Endothelial cell of umbilical vein (primary cell): ENCODE measurements around the gene EBF4. TPM values are rescaled to one million over a fixed set of nuclear protein-coding genes. Genes with fewer than 3 reads are reported as not detected.

Experiments
- BruUV-seq: library from RNA; stranded (reverse); fragments of 400-500 nt; replicated peaks from 2 replicates; lab custom pipeline; 2021; lab: Mats Ljungman, UMichigan
- CTCF ChIA-PET: fragments of 300-600, 350-600 bp; sonication (Branson Sonifier 250); formaldehyde crosslinking; loops from one replicate; lab custom pipeline; 2021; ENCODE audit warnings: antibody characterized with exemption, inconsistent platforms; lab: Charles Lee
- POLR2A ChIA-PET: fragments of 300-600, 350-600 bp; sonication (Branson Sonifier 250); formaldehyde crosslinking; loops from one replicate; lab custom pipeline; 2021; ENCODE audit warnings: antibody characterized with exemption, inconsistent platforms; lab: Charles Lee
- DNase-seq: peaks from one replicate; pipeline ENCODE4 v3.0.0-alpha.2; 2011; ENCODE audit warnings: low read depth, low spot score
- FAIRE-seq: peaks from 2 replicates; lab custom pipeline; 2011; peaks lifted over from hg19 to GRCh38; lab: Jason Lieb, UNC
- H2AFZ ChIP-seq: 2 replicates; pipeline ENCODE4 v1.6.0; 2012; ENCODE audit warnings: low read depth, low read length, control low read depth, inconsistent platforms
- H3K27ac ChIP-seq: 2 replicates; pipeline ENCODE4 v1.5.1; 2011; ENCODE audit warnings: low read depth, mild to moderate bottlenecking, control low read depth, low read length, moderate library complexity; ENCODE audit not compliant: insufficient read depth
- H3K27me3 ChIP-seq, 2 experiments: 2 replicates each; pipeline versions ENCODE4 v1.6.0 to v1.6.1; 2011; ENCODE audit warnings: low read length in 2 of 2, mixed read lengths in 1 of 2; ENCODE audit not compliant: control insufficient read depth in 2 of 2, insufficient read depth in 2 of 2
- H3K36me3 ChIP-seq, 2 experiments: 2 replicates in 1 of 2; 3 replicates in 1 of 2; pipeline ENCODE4 v1.5.1; 2011; ENCODE audit warnings: low read length in 2 of 2, mild to moderate bottlenecking in 1 of 2, moderate library complexity in 1 of 2; ENCODE audit not compliant: control insufficient read depth in 2 of 2, insufficient read depth in 2 of 2; ENCODE audit errors: extremely low read depth in 1 of 2
- H3K4me1 ChIP-seq: 3 replicates; pipeline ENCODE4 v1.5.1; 2011; ENCODE audit warnings: mild to moderate bottlenecking, low read length; ENCODE audit not compliant: control insufficient read depth, insufficient read depth; ENCODE audit errors: extremely low read depth
- H3K4me2 ChIP-seq: 2 replicates; pipeline ENCODE4 v1.6.1; 2011; ENCODE audit warnings: low read length, control low read depth, mixed read lengths; ENCODE audit not compliant: insufficient read depth
- H3K4me3 ChIP-seq, 3 experiments: fragments of 200-600 bp in 1 of 3; sonication (generic), shearing (Covaris generic) in 1 of 3; replicated peaks in 1 of 3; 2 replicates each; pipeline ENCODE4 v1.5.1; 2011 to 2016; ENCODE audit warnings: control low read depth in 3 of 3, low read length in 3 of 3, mild to moderate bottlenecking in 2 of 3, inconsistent platforms in 1 of 3, low read depth in 1 of 3, moderate library complexity in 1 of 3; ENCODE audit not compliant: insufficient read depth in 1 of 3
- H3K79me2 ChIP-seq: 2 replicates; pipeline ENCODE4 v1.6.0; 2012; ENCODE audit warnings: low read length, inconsistent platforms; ENCODE audit not compliant: control insufficient read depth, insufficient read depth
- H3K9ac ChIP-seq: replicated peaks from 2 replicates; pipeline ENCODE3; 2011; ENCODE audit warnings: low read length, control low read depth; ENCODE audit not compliant: insufficient read depth; ENCODE audit errors: extremely low read depth
- H3K9me1 ChIP-seq: replicated peaks from 3 replicates; pipeline ENCODE4 v1.6.0; 2011; ENCODE audit warnings: mild to moderate bottlenecking, low read length; ENCODE audit not compliant: control insufficient read depth, insufficient read depth; ENCODE audit errors: extremely low read depth
- H3K9me3 ChIP-seq: replicated peaks from 2 replicates; pipeline ENCODE4 v1.5.1; 2012; ENCODE audit warnings: low read length, inconsistent platforms; ENCODE audit not compliant: control insufficient read depth, insufficient read depth
- H4K20me1 ChIP-seq: replicated peaks from 2 replicates; pipeline ENCODE3; 2011; ENCODE audit warnings: mild to moderate bottlenecking, low read length; ENCODE audit not compliant: control insufficient read depth, insufficient read depth; ENCODE audit errors: extremely low read depth
- CTCF ChIP-seq, 2 donors: IDR thresholded peaks; 1 replicate in 1 of 2; 2 replicates in 1 of 2; pipeline ENCODE4 v1.5.1; 2011; ENCODE audit warnings: low read length in 2 of 2, mild to moderate bottlenecking in 2 of 2, moderate library complexity in 2 of 2, control low read depth in 1 of 2, inconsistent platforms in 1 of 2, low read depth in 1 of 2; ENCODE audit not compliant: insufficient read depth in 1 of 2; ENCODE audit errors: extremely low read depth in 1 of 2
- EZH2 ChIP-seq: IDR thresholded peaks from 2 replicates; pipeline ENCODE4 v1.6.1; 2012; ENCODE audit warnings: borderline replicate concordance, low read depth, mild to moderate bottlenecking, moderate library complexity, low read length, inconsistent platforms; ENCODE audit not compliant: severe bottlenecking
- FOS ChIP-seq: IDR thresholded peaks from 2 replicates; pipeline ENCODE4 v1.6.1; 2011; ENCODE audit warnings: mild to moderate bottlenecking, low read length, moderate library complexity, borderline replicate concordance; ENCODE audit not compliant: insufficient read depth
- GATA2 ChIP-seq: IDR thresholded peaks from 2 replicates; pipeline ENCODE4 v1.7.0; 2011; ENCODE audit warnings: low read depth, mild to moderate bottlenecking, moderate library complexity, mixed read lengths, low read length; ENCODE audit not compliant: insufficient read length, insufficient read depth
- JUN ChIP-seq: IDR thresholded peaks from 2 replicates; pipeline ENCODE4 v1.6.1; 2011; ENCODE audit warnings: borderline replicate concordance, low read depth; ENCODE audit not compliant: insufficient read length, insufficient read depth
- MYC ChIP-seq: IDR thresholded peaks from one replicate; pipeline ENCODE4 v1.6.1; 2011; ENCODE audit warnings: mild to moderate bottlenecking, low read depth, low read length
- POLR2A ChIP-seq: IDR thresholded peaks from 2 replicates; pipeline ENCODE4 v1.6.1; 2012; ENCODE audit warnings: low read depth, mild to moderate bottlenecking, control low read depth, low read length
- POLR2AphosphoS5 ChIP-seq: IDR thresholded peaks from 2 replicates; pipeline ENCODE4 v1.6.1; 2012; ENCODE audit warnings: low read depth, mild to moderate bottlenecking, control low read depth, low read length, moderate library complexity; ENCODE audit not compliant: insufficient read depth
- dilution Hi-C: fragments of 300-500 bp; cut with MboI; formaldehyde crosslinking; loops from one replicate; pipeline ENCODE4 v1.15.0; 2019; ENCODE audit warnings: low sequenced_read_pairs; ENCODE audit not compliant: extremely low pct_ligation_motif_present
- intact Hi-C: fragments of 100-400 bp; cut with micrococcal nuclease; formaldehyde crosslinking; loops from one replicate; pipeline ENCODE4 v1.10.0; 2022
- polyA plus RNA-seq, 4 experiments: library from polyadenylated mRNA; depleted of rRNA in 3 of 4; stranded (reverse) in 3 of 4; unstranded in 1 of 4; fragments of >200 nt; gene quantifications; 2 replicates each; pipeline versions ENCODE4 v1.2.1 to v1.2.3, GENCODE V29; 2011 to 2012; ENCODE audit warnings: missing spikeins in 1 of 4
- total RNA-seq: library from RNA; stranded (reverse); gene quantifications from 2 replicates; pipeline ENCODE4 v1.2.3, GENCODE V29; 2021
- TF ChIP-seq, protein P1 (sequence below): IDR thresholded peaks from 2 replicates; pipeline ENCODE4 v1.6.1; 2011; ENCODE audit not compliant: insufficient read depth, insufficient read length

The EBF4 gene
- total and polyA plus RNA-seq, 2 donors (not counting 3 experiments of a cell fraction or from before 2014, with no cell fraction given): 2.7 to 3.4 TPM

DNA sequence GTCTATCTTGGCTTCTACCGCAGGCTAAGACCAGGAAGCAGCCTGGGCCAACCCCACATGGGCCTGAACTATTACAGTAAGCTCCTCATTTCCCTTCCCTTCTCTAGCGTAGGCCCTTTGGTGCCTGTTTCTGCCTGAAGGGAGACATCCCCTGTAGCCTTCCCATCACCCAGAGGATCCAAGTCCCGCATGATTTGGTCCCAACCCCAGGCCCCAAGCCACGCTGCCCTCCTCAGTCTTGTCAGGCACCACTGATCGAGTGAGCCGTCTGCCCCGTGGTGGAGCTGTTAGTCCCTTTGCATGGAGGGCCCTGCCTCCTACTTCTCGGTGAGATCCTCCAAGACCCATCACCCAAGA lies 46.4 kb downstream of the EBF4 start:
- dilution Hi-C loops: no loop called here

More for the DNA sequence above, 46.4 kb downstream of the EBF4 start:
- Histone ChIP-seq H3K9me1 (no peaks in the 10 kb centered on the region), H3K27me3 (peaks cover 2 to 15% of the 10 kb centered on the region in 2 experiments), H4K20me1 (no peaks in the 10 kb centered on the region), H3K4me3 (no peak overlapping the region), H3K27ac (no peak overlapping the region), H3K79me2 (no peaks in the 10 kb centered on the region), H3K4me2 (no peak overlapping the region), H3K4me1 (no peaks in the 10 kb centered on the region), H3K36me3 (no peaks in the 10 kb centered on the region), H3K9me3 (no peaks in the 10 kb centered on the region), H2AFZ (no peak overlapping the region), H3K9ac (no peak overlapping the region)
- FAIRE-seq: no peak
- DNase-seq: no peak
- BruUV-seq: no TSS peak
- intact Hi-C loops: no loop called here
- TF ChIP-seq JUN: no peak
- TF ChIP-seq, protein P1, sequence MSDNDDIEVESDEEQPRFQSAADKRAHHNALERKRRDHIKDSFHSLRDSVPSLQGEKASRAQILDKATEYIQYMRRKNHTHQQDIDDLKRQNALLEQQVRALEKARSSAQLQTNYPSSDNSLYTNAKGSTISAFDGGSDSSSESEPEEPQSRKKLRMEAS: no peak
- no peak for TF ChIP-seq POLR2AphosphoS5
- no peak for TF ChIP-seq EZH2
- TF ChIP-seq GATA2: no peak
- TF ChIP-seq CTCF (IDR thresholded peaks at IDR 0.05; ENCODE audit: extremely low read depth in 1 of 2, insufficient read depth in 1 of 2, low read depth in 1 of 2, low read length in 2 of 2): no peak
- TF ChIP-seq POLR2A: no peak
- no peak for TF ChIP-seq MYC
- TF ChIP-seq FOS: no peak
- ChIA-PET POLR2A (no interaction called here), CTCF (interaction anchor here (4.0 kb wide), 1 partner anchor 9 kb away, joined by 16 read pairs; no protein-coding TSS in a partner anchor)
